ENCODE data around the gene ZDHHC13. TPM values are rescaled to one million over a fixed set of nuclear protein-coding genes. Genes with fewer than 3 reads are reported as not detected.
A peak's percentile ranks its signal among the peaks of the same experiment; 100 is the strongest.

Gene ZDHHC13
- total RNA-seq, 1 experiment from 2014 or later, result 22.4 TPM

DNA sequence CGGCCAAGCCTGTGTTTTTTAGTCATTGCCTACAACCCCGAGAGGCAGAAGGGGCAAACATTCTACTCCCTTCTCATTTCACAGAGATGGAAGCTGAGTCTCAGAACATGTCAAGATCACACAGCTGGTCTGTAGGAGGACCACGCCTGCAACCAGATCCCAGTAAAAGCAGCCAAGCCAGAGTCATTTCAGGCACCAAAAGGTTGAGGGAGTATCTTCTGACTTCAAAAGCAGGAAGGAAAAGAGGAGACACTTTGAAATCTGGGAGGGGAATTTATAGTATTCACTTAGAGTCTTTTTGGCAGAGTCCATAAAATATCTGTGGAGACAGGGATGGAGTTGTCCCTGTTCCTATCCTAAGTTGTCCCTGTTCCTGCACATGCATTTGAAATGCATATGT, 17.9 kb upstream of the ZDHHC13 start:
- CTCF ChIA-PET, result no interaction called here
- Mint-ChIP-seq H3K9me3 (ENCODE audit: low read depth, unreplicated experiment) (no peaks in the 10 kb centered on the region), H3K27me3 (ENCODE audit: unreplicated experiment) (peaks cover 47% of the 10 kb centered on the region), H3K36me3 (ENCODE audit: insufficient read depth, unreplicated experiment) (no peaks in the 10 kb centered on the region), H3K4me1 (ENCODE audit: low read depth, unreplicated experiment) (peaks cover 23% of the 10 kb centered on the region), H3K4me3 (ENCODE audit: low read depth, unreplicated experiment) (no peak overlapping the region), H3K27ac (ENCODE audit: unreplicated experiment) (no peak overlapping the region)
- intact Hi-C loops (cut with micrococcal nuclease; ENCODE audit: unreplicated experiment), result no loop called here
- TF ChIP-seq, protein P1, sequence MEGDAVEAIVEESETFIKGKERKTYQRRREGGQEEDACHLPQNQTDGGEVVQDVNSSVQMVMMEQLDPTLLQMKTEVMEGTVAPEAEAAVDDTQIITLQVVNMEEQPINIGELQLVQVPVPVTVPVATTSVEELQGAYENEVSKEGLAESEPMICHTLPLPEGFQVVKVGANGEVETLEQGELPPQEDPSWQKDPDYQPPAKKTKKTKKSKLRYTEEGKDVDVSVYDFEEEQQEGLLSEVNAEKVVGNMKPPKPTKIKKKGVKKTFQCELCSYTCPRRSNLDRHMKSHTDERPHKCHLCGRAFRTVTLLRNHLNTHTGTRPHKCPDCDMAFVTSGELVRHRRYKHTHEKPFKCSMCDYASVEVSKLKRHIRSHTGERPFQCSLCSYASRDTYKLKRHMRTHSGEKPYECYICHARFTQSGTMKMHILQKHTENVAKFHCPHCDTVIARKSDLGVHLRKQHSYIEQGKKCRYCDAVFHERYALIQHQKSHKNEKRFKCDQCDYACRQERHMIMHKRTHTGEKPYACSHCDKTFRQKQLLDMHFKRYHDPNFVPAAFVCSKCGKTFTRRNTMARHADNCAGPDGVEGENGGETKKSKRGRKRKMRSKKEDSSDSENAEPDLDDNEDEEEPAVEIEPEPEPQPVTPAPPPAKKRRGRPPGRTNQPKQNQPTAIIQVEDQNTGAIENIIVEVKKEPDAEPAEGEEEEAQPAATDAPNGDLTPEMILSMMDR (IDR thresholded peaks at IDR 0.05; ENCODE audit: unreplicated experiment), result no peak
- DNase-seq, result no peak
- no TSS peak for BruUV-seq (replicated peaks)

DNA sequence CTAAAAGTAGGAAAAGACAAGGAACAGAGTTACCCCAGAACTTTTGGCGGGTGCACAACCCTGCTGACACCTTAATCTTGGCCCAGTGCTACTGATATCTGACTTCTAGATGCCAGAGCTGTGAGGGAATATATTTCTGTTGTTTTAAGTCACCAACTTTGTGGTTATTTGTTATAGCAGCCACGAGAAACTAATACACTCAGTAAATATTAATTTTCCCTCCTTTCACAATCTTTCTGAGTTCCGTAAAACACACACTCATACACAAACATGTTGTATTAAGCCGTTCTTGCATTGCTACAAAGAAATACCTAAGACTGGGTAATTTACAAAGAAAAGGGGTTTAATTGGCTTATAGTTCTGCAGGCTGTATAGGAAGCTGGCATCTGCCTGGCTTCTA, 16.1 kb upstream of the ZDHHC13 start:
- H3K4me3 Mint-ChIP-seq (ENCODE audit: low read depth, unreplicated experiment), result no peak overlapping the region
- intact Hi-C loops (cut with micrococcal nuclease; ENCODE audit: unreplicated experiment), result no loop called here
- DNase-seq, result no peak
- H3K9me3 Mint-ChIP-seq (ENCODE audit: low read depth, unreplicated experiment), result no peaks in the 10 kb centered on the region
- H3K27ac Mint-ChIP-seq (ENCODE audit: unreplicated experiment), result no peak overlapping the region
- no TSS peak for BruUV-seq (replicated peaks)
- peaks cover 29% of the 10 kb centered on the region for H3K4me1 Mint-ChIP-seq (ENCODE audit: low read depth, unreplicated experiment)
- H3K27me3 Mint-ChIP-seq (ENCODE audit: unreplicated experiment), result peaks cover 45% of the 10 kb centered on the region
- TF ChIP-seq, protein P1 (IDR thresholded peaks at IDR 0.05; ENCODE audit: unreplicated experiment), result no peak
- H3K36me3 Mint-ChIP-seq (ENCODE audit: insufficient read depth, unreplicated experiment), result no peaks in the 10 kb centered on the region
- CTCF ChIA-PET, result no interaction called here

DNA sequence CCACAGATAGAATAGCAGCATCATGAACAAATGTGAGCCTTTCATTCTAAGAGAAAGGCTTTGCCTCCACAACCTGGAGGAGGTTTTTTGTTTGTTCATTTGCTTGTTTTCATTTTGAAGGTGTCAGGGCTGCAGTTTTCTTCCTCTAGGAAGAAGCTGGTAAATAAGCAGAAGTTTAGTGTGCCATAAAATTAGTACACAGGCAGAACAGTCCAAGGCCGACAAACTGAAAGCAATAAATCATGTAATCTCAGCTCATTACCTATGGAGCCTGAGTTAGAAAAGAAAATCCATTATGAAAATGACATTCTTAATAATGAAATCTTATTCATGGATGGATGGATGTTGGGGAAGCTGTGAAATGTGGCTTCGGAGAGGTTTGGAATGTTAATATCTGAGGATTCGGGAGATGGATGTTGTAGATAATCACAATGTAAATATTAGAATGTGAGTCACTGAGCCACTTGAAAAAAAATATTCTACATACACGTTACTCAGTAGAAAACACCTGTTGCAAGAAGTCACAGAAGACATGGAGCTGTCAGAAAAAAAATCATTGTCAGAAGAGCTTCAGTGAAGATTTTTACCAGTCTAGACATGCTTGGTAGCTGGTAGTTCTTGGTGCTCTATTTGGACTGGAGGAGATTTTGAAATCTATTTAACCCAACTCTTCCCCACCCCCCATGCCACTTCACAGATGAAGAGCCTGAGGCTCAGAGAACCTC, 15.0 kb upstream of the ZDHHC13 start:
- no peak for DNase-seq
- Mint-ChIP-seq H3K9me3 (ENCODE audit: low read depth, unreplicated experiment) (no peaks in the 10 kb centered on the region), H3K27ac (ENCODE audit: unreplicated experiment) (no peak overlapping the region), H3K4me1 (ENCODE audit: low read depth, unreplicated experiment) (peaks cover 29% of the 10 kb centered on the region), H3K27me3 (ENCODE audit: unreplicated experiment) (peaks cover 35% of the 10 kb centered on the region), H3K36me3 (ENCODE audit: insufficient read depth, unreplicated experiment) (no peaks in the 10 kb centered on the region), H3K4me3 (ENCODE audit: low read depth, unreplicated experiment) (peak overlapping the region; percentile 20)
- CTCF ChIA-PET, result interaction anchor here (0.5 to 1.3 kb wide), 3 partner anchors 22 to 31 kb away, joined by 3 to 7 read pairs (median 5); no protein-coding TSS in a partner anchor
- TF ChIP-seq, protein P1 (IDR thresholded peaks at IDR 0.05; ENCODE audit: unreplicated experiment), result no peak
- intact Hi-C loops (cut with micrococcal nuclease; ENCODE audit: unreplicated experiment), result no loop called here
- no TSS peak for BruUV-seq (replicated peaks)

DNA sequence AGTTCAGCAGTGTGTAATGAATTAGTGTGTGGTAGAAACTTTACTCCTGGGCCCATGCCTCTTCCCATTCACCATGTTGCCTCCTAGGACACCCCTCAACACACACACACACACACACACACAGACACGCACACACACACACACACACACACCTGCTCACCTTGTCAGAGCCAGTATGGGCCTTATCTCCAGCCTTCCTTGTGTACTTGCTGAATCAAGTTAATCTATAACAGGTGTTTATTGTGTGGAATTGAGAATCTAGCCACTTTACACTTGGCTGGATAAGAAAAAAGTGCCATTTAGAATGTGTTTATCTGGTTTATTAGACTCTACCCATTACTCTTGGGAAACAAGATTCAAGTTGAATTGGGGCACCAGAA, 14.5 kb upstream of the ZDHHC13 start:
- CTCF ChIA-PET, result interaction anchor here (1.0 to 1.3 kb wide), 2 partner anchors 23 to 26 kb away, joined by 5 to 7 read pairs; no protein-coding TSS in a partner anchor
- Mint-ChIP-seq H3K27ac (ENCODE audit: unreplicated experiment) (no peak overlapping the region), H3K36me3 (ENCODE audit: insufficient read depth, unreplicated experiment) (no peaks in the 10 kb centered on the region), H3K9me3 (ENCODE audit: low read depth, unreplicated experiment) (no peaks in the 10 kb centered on the region), H3K4me3 (ENCODE audit: low read depth, unreplicated experiment) (peak overlapping the region; percentile 20), H3K27me3 (ENCODE audit: unreplicated experiment) (peaks cover 29% of the 10 kb centered on the region), H3K4me1 (ENCODE audit: low read depth, unreplicated experiment) (peaks cover 29% of the 10 kb centered on the region)
- DNase-seq, result peak; percentile 21
- intact Hi-C loops (cut with micrococcal nuclease; ENCODE audit: unreplicated experiment), result no loop called here
- BruUV-seq (replicated peaks), result no TSS peak
- TF ChIP-seq, protein P1 (IDR thresholded peaks at IDR 0.05; ENCODE audit: unreplicated experiment), result no peak
